Dedifferentiated amniotic fluid mesenchymal stem cell (primary cell): Measurements from ENCODE around the gene TMEM41B.
"Not testable (repeated sequence)": the region's sequence is repeated elsewhere in the genome, so short reads cannot be mapped to it uniquely, and the experiment has no call there.

Experiments
- DNase-seq: peaks from one replicate; pipeline ENCODE4 v3.0.0-alpha.2; 2016; ENCODE audit errors: extremely low spot score

The TMEM41B gene

GRCh38 chr11:9260838-9261146 is 53.6 kb downstream of the TMEM41B start:
- not testable (repeated sequence) for DNase-seq

- DNase-seq, result no peak
Measured at GRCh38 chr11:9259981-9260837, 54.2 kb downstream of the TMEM41B start.

GRCh38 chr11:9258279-9258678 is 56.1 kb downstream of the TMEM41B start:
- DNase-seq, result not testable (repeated sequence)

- no peak for DNase-seq
Measured at GRCh38 chr11:9254416-9254815, 60.0 kb downstream of the TMEM41B start.

GRCh38 chr11:9253086-9253485 is 61.3 kb downstream of the TMEM41B start:
- no peak for DNase-seq

- DNase-seq, result no peak
Measured at GRCh38 chr11:9251311-9251710, 63.1 kb downstream of the TMEM41B start.

GRCh38 chr11:9250139-9250582 is 64.2 kb downstream of the TMEM41B start:
- no peak for DNase-seq

GRCh38 chr11:9249252-9249651 is 65.1 kb downstream of the TMEM41B start:
- no peak for DNase-seq

- DNase-seq, result no peak
Measured at GRCh38 chr11:9247863-9248262, 66.5 kb downstream of the TMEM41B start.

GRCh38 chr11:9236242-9236641 is 78.2 kb downstream of the TMEM41B start:
- not testable (repeated sequence) for DNase-seq

GRCh38 chr11:9232482-9232881 is 81.9 kb downstream of the TMEM41B start:
- DNase-seq, result no peak

- DNase-seq, result peak; percentile 29
Measured at GRCh38 chr11:9231848-9232177, 82.6 kb downstream of the TMEM41B start.
